DMS79 treated with DMSO at 0.1 percent for 48 hours (cell line): ENCODE results near the gene SGTA.
"Not testable (repeated sequence)": the region's sequence is repeated elsewhere in the genome, so short reads cannot be mapped to it uniquely, and the experiment has no call there.

Experiments
- DNase-seq: peaks from one replicate; lab custom pipeline; 2025; lab: John Stamatoyannopoulos, UW

Gene SGTA

GRCh38 chr19:2793126-2793525 lies 10.1 kb upstream of the SGTA start:
- peak; percentile 18 for DNase-seq

DNA sequence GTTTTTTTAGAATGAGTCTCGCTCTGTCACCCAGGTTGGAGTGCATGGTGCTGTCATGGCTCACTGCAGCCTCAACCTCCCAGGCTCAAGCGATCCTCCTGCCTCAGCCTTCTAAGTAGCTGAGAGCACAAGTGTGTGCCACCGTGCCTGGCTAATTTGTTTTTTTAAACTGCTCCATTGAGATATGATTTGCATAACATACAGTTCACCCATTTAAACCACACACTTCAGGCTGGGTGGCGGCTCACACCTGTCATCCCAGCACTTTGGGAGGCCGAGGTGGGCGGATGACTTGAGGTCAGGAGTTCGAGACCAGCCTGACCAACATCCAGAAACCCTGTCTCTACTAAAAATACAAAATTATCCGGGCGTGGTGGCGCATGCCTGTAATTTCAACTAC lies 9.6 kb upstream of the SGTA start:
- DNase-seq: not testable (repeated sequence)

GRCh38 chr19:2791876-2792275 lies 8.8 kb upstream of the SGTA start:
- DNase-seq: peak; percentile 36

GRCh38 chr19:2791440-2791839 lies 8.4 kb upstream of the SGTA start:
- DNase-seq: no peak

DNA sequence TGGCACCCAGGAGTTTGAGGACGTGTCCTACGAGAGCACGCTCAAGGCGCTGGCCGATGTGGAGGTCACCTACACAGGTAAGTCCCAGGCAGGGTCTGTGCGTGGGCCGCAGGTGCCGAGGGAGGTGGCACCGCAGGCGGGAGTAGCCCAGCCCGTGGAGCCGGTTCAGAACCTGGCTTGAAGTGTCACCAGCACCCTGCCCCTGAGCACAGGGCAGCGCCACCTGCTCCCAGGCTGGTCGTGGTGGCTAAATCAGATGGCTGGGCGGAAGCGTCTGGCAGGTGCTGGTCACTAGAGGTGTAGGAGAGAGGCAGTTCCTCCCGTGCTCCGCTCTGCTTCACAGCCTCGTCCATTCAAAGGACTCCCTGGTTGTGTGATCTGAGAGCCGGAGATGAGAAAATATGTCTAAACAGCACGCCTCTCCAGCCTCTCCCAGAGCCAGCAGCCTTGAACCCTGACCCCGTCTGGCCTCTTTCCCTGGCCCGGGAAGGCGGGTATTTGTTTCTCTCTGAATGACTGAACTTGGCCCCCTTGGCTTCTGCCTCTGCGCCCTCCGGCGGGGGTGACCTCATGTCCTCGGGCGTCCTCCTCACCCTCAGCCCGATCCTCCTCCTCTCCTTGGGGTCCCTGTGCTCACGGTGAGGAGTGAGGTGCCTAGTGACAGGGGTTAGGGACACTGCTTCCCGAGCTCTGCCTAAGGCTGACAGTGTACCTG lies 7.6 kb upstream of the SGTA start:
- no peak for DNase-seq

- no peak for DNase-seq
Measured at GRCh38 chr19:2790194-2790556, 7.1 kb upstream of the SGTA start.

DNA sequence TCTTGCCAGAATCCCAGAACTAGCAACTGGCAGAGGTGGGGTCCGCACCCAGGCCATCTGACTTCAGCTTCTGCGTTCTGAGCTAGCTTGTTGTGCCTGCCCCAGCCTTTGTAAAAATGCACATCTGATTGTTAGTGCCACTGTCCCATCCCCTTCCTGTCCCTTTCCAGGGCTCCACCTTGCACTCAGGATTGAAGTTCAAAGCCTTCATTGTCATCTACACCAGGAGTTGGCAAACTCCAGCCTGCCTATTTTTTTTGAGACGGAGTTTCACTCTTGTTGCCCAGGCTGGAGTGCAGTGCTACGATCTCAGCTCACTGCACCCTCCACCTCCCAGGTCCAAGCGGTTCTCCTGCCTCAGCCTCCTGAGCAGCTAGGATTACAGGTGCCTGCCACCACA lies 5.2 kb upstream of the SGTA start:
- no peak for DNase-seq

- DNase-seq: no peak
Measured at GRCh38 chr19:2787115-2787514, 4.0 kb upstream of the SGTA start.

DNA sequence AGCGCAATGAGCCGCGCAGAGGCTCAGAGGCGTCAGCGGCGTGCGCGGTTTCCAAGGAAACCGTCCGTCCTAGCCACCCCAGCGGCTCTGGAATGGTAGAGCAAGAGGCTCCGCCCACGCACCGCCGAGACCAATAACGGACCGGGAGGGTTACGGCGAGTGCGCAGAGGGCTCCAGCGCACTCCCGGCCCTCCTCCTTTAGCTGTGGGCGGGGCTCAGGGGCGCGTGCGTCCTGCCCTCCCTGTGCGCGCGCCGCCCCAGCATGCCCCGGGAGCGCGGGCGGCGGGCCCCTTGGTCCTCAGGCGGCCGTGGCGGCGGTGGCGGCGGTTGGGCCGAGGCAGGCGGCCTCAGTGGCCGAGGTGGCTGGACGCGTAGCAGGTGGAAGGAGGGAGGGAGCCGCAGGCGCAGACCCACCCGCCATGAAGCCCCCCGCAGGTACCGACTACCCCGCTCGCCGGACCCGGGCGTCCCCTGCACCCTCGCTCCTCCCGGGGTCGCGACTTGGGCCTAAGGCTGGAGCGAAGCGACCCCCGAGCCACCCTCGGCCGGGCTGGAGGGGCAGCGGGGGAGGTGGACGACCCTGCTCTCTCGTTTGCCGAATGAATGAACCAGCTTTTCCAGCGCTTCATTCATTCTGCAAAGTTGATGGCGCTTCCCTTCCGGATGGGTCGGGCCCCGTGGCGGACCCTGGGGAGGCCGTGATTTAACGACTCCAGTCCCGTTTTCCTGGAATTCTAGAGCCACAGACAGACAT lies 2.3 kb upstream of the SGTA start, which contains the start of gene THOP1:
THOP1 (plus strand) TSS at position 260 of the 754 bp plus-strand sequence; CDS start at position 420, 160 bp downstream.
- DNase-seq: peak; percentile 96

- no peak for DNase-seq
Measured at GRCh38 chr19:2783781-2784145, 690 bp upstream of the SGTA start.

DNA sequence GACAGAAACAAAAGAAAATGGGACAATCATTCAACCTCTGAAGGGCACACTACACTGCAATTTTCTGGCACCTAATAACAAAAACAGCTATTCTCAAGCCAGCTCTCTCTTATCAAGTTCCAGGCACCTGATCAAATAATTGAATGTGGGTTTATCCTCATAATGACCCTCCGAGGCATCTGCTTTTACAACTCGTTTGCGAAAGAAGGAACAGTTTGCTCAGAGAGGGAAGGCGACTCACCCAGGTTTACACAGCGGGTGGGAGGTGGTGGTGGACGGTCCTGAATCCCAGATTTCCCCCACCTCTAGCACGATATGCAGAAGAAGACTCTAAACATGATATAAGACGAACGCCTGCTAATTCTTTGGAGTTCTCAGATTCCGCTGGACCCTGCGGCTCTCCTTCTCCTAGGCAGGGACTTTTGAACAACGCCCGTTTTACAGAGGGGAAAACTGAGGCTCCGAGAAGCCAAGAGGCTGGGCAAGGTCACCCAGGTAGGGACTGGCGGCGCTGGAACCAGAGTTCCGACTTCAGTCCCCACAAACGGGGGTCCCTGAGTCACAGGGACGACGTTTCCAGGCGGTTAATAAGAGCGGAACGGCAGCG lies 641 bp downstream of the SGTA start:
- no peak for DNase-seq

DNA sequence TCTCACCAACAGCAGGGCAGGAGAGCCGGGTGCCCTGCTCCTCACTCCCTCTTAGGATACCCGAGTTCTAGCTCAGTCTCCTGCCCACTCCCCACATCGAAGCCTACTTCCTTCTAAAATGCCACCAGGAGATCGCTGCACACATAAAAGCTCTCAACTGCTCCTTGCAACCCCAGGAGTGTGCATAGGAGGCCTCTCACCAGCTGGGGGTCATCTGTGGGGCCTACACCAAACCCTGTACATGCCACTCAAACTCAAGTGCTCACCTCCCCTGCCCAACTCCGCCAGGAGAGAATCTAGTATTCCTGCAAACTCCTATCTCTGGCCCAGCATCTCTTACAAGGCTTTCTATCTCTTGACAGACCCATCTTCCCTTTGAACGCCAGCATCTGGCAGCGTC lies 2.8 kb downstream of the SGTA start:
- DNase-seq: no peak

DNA sequence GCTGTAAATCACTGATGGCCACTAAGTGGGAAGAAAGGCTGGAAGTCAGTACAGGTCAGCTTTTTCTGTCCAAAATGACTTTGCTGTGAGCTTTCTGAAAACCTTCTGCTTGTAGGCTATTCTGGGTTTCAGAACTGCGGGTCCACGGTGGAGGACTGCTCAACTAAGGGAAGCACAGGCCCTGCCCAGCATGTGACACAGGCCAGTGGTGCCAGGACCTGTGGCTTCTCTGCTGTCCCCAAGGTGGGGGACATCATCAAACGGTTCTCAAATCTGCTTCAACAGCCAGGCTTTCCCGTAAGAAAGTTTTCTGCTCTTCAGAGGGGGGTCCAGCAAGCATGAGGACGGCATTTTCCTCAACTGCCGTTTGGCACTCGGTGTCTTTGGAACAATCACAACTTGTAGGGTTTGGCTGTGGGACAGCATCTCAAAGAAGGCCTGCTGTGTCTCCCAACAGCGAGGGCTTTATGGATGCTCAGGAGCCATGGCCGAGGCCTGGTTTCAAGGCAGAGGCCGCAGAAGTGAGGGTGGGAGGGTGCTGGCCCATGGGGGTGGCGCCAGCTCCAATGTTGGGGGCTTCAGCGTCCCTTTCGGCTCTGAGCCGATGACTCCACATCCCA lies 3.8 kb downstream of the SGTA start:
- no peak for DNase-seq

- DNase-seq: no peak
Measured at GRCh38 chr19:2777952-2778683, 5.0 kb downstream of the SGTA start.

DNA sequence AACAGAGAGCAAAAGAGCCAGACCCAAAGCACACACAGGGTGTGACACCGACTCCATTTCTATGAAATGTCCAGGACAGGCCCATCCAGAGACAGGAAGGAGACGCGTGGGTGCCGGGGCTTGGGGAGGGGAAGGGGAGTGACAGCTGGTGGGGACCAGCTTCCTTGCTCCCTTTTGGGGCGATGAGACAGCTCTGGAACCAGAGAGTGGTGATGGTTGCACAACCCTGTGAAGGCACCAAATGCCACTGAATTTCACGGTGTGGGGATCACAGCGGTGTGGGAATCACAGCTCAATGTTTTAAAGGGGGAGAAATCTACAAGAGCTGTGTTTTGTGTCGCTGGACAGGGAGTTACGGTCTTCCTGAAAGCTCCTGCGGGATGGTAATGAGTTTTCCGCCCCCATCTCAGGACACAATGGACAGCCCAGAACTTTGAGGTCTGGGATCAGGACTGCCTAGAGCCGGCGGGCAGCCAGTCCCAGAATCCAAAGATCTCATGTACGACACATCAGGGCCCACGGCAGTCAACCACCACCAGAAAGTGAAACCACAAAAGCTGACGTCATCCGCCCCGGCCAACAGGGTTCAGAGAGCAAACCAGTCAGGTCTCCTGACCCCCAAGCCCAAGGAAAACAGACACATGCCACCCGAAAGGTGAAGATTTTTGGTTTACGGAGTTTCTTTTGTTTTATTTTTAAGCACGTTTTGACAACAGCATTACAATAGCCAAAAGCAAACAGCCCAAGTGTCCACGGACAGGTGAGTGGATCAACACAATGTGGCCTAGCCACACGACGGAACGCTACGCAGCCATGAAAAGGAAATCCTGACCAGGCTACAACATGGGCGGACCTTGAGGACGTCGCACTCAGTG lies 7.3 kb downstream of the SGTA start:
- DNase-seq: no peak

DNA sequence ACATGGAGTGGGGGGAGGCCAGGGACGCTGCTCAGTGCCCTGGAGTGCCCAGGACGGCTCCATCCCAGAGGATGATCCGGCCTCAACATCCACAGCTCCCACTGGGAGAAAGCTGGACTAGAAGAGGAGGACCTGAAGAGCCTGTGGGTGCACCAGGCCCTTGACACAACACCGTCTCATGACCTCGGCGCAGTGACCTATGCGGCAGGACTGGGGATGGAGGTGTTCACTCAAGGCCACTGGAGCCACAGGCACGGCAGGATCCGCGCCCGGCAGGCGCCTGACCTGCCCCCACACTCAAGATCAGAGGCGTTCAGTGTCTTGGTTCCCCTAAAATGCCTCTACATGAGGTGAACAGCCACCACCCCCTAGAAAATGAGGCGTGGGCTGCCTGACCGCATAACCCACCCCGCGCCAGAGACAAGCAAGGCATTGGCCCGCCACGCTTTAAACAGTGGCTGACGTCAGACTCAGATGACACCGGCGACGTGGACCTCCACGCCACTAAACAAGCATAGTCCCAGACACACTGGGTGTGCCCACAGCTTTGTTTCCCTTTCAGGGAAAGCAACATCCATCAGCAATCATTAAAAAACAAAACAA lies 8.0 kb downstream of the SGTA start:
- DNase-seq: no peak

GRCh38 chr19:2774083-2774679 lies 8.9 kb downstream of the SGTA start:
- DNase-seq: no peak

DNA sequence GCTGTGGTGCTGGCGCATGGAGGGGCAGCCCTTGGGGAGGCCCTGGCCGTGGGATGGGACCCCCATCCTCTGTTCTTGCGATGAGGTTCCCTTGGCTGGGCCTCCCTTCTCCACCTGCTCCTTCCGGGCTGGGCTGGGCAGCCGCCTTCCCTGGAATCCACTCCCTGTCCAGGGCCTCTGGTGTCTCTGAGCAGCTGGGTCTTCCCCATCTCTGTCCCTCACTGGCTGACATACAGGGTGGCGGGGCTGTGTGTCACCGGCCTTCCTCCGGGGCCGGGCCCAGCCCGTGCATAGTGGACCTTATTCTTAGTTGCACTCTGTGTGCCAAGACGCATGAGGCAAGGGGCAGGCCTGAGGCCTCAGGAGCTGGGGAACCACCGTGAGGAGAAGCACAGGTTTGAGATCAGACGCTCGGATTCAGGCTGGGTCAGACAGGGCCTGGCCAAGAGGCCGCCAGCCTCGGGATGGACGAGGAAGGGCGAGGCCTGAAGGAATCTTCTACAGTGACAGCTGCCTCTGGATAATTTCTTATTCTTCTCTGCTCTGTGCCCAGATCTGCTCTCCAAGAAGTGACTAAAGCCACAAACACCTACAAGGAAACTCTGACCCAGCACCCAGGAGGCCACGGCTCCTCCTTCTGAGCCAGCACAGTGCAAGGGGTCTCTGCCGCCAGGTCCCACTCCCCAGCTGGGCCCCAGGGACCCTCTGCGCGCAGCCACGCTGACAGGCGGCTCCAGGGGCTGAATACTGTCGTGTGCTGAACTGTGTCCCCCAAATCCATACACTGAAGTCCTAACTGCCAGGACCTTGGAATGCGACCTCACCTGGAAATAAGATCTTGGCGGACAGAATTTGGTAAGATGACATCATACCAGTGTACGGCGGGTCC lies 11.0 kb downstream of the SGTA start:
- DNase-seq: no peak
